A549 (cell line): ENCODE results near the gene RCAN2. TPM values are rescaled to one million over a fixed set of nuclear protein-coding genes. Genes with fewer than 3 reads are reported as not detected.

Experiments used
- ATAC-seq, 2 experiments: fragments of 200-7000 bp in 1 of 2; fragments of >200 bp in 1 of 2; cut with Nextera tagmentation in 1 of 2; cut with Tn5 transposase in 1 of 2; 3 replicates each; pipeline versions ENCODE4 v1.8.0 to v1.9.1; 2018 to 2020; ENCODE audit warnings: mild to moderate bottlenecking in 1 of 2, moderate library complexity in 1 of 2
- CTCF ChIA-PET: fragments of 300-600 bp; sonication (Branson Sonifier 250); formaldehyde crosslinking; extraction: SDS; loops from one replicate; lab custom pipeline; 2021; ENCODE audit warnings: antibody characterized with exemption, inconsistent platforms; lab: Yijun Ruan, JAX
- POLR2A ChIA-PET: fragments of 350-600 bp; formaldehyde crosslinking; extraction: SDS; loops from one replicate; lab custom pipeline; 2021; ENCODE audit warnings: antibody characterized with exemption, inconsistent platforms; lab: Yijun Ruan, JAX
- DNase-seq, 2 experiments: peaks; one replicate each; pipeline versions ENCODE4 v3.0.0 to v3.0.0-alpha.2; 2011 to 2016; ENCODE audit warnings: low read depth in 1 of 2, low spot score in 1 of 2
- FAIRE-seq: peaks from 2 replicates; lab custom pipeline; 2011; peaks lifted over from hg19 to GRCh38; lab: Jason Lieb, UNC
- H3K27ac ChIP-seq, 2 experiments: fragments of >200 bp; sonication (Bioruptor Twin); formaldehyde crosslinking; 3 replicates each; pipeline ENCODE4 v1.5.1; 2016 to 2017
- H3K4me1 ChIP-seq: fragments of >200 bp; sonication (Bioruptor Twin); formaldehyde crosslinking; 3 replicates; pipeline ENCODE4 v1.6.1; 2016
- H3K4me2 ChIP-seq: fragments of >200 bp; sonication (Bioruptor Twin); formaldehyde crosslinking; 3 replicates; pipeline ENCODE4 v1.6.1; 2016
- H3K4me3 ChIP-seq: fragments of >200 bp; sonication (Bioruptor Twin); formaldehyde crosslinking; 3 replicates; pipeline ENCODE4 v1.5.1; 2016
- H3K9me3 ChIP-seq: fragments of >200 bp; sonication (Bioruptor Twin); formaldehyde crosslinking; 3 replicates; pipeline ENCODE4 v1.6.1; 2016
- BCL3 ChIP-seq: fragments of >200 bp; sonication (Bioruptor Twin); formaldehyde crosslinking; IDR thresholded peaks from 3 replicates; pipeline ENCODE4 v1.6.1; 2016
- CBX8 ChIP-seq: fragments of 200-600 bp; sonication (generic); IDR thresholded peaks from 2 replicates; pipeline ENCODE4 v1.6.1; 2016
- CEBPB ChIP-seq, 2 experiments: fragments of >200 bp in 1 of 2; sonication (Bioruptor Twin) in 1 of 2; formaldehyde crosslinking in 1 of 2; IDR thresholded peaks; 2 replicates each; pipeline ENCODE4 v1.6.1; 2012 to 2016
- CHD2 ChIP-seq: fragments of 150-350 bp; IDR thresholded peaks from 2 replicates; pipeline ENCODE4 v1.6.1; 2014; ENCODE audit warnings: low read length; ENCODE audit not compliant: partially characterized antibody
- CHD4 ChIP-seq: fragments of 200-600 bp; sonication (generic); IDR thresholded peaks from 2 replicates; pipeline ENCODE4 v1.6.1; 2016; ENCODE audit warnings: antibody characterized with exemption, mild to moderate bottlenecking, borderline replicate concordance
- CTCF ChIP-seq: fragments of >200 bp; sonication (Bioruptor Twin); formaldehyde crosslinking; IDR thresholded peaks from 3 replicates; pipeline ENCODE4 v1.5.1; 2016
- EHMT2 ChIP-seq: fragments of 200-600 bp; sonication (generic); IDR thresholded peaks from 2 replicates; pipeline ENCODE4 v1.6.1; 2016; ENCODE audit warnings: antibody characterized with exemption, low read depth, mild to moderate bottlenecking, moderate library complexity
- ELK1 ChIP-seq: fragments of 150-350 bp; IDR thresholded peaks from 2 replicates; pipeline ENCODE4 v1.6.1; 2014; ENCODE audit warnings: low read depth, mild to moderate bottlenecking, low read length
- FOSB ChIP-seq: fragments of 250-450 bp; sonication (Bioruptor Pico); IDR thresholded peaks from 2 replicates; pipeline ENCODE4 v1.5.0; 2020; ENCODE audit warnings: mild to moderate bottlenecking, moderate library complexity
- FOSL2 ChIP-seq, 2 experiments: fragments of 450-650 bp in 1 of 2; fragments of >200 bp in 1 of 2; sonication (Bioruptor Twin) in 1 of 2; formaldehyde crosslinking; IDR thresholded peaks; 2 replicates each; pipeline versions ENCODE4 v1.5.0 to v1.6.1; 2016 to 2020; ENCODE audit warnings: mild to moderate bottlenecking in 1 of 2, moderate library complexity in 1 of 2
- GATA3 ChIP-seq: IDR thresholded peaks from 2 replicates; pipeline ENCODE4 v1.6.1; 2012; ENCODE audit warnings: borderline replicate concordance
- HEYL ChIP-seq: fragments of 250-450 bp; sonication (Bioruptor Pico); IDR thresholded peaks from 2 replicates; pipeline ENCODE4 v1.8.0; 2021; ENCODE audit warnings: mild to moderate bottlenecking, moderate library complexity
- HMGXB4 ChIP-seq: fragments of 250-450 bp; sonication (Bioruptor Pico); IDR thresholded peaks from 2 replicates; pipeline ENCODE4 v1.5.0; 2021; ENCODE audit warnings: mild to moderate bottlenecking, moderate library complexity, borderline replicate concordance
- HOXB5 ChIP-seq: fragments of 250-450 bp; sonication (Bioruptor Pico); IDR thresholded peaks from 2 replicates; pipeline ENCODE4 v1.5.0; 2020; ENCODE audit warnings: mild to moderate bottlenecking, moderate library complexity
- JUNB ChIP-seq: fragments of >200 bp; sonication (Bioruptor Twin); formaldehyde crosslinking; IDR thresholded peaks from 2 replicates; pipeline ENCODE4 v1.6.1; 2016
- KDM1A ChIP-seq: fragments of 200-600 bp; sonication (generic); IDR thresholded peaks from 2 replicates; pipeline ENCODE4 v1.6.1; 2016; ENCODE audit warnings: low read depth, mild to moderate bottlenecking
- KDM5A ChIP-seq: fragments of 200-600 bp; sonication (generic); IDR thresholded peaks from 2 replicates; pipeline ENCODE4 v1.6.1; 2016; ENCODE audit warnings: antibody characterized with exemption, mild to moderate bottlenecking
- NFE2L2 ChIP-seq: fragments of 150-350 bp; conservative IDR thresholded peaks from 2 replicates; pipeline ENCODE4 v1.6.1; 2014; ENCODE audit warnings: low read length
- NPAS2 ChIP-seq: fragments of 250-450 bp; sonication (Bioruptor Pico); IDR thresholded peaks from 2 replicates; pipeline ENCODE4 v1.8.0; 2022; ENCODE audit warnings: mild to moderate bottlenecking, moderate library complexity, borderline replicate concordance
- NR3C1 ChIP-seq: fragments of >200 bp; sonication (Bioruptor Twin); formaldehyde crosslinking; IDR thresholded peaks from 3 replicates; pipeline ENCODE4 v1.6.1; 2017
- PBX3 ChIP-seq: IDR thresholded peaks from 2 replicates; pipeline ENCODE4 v1.6.1; 2012
- PHF8 ChIP-seq: fragments of 200-600 bp; sonication (generic); IDR thresholded peaks from 2 replicates; pipeline ENCODE4 v1.6.1; 2016; ENCODE audit warnings: low read depth, mild to moderate bottlenecking, antibody characterized with exemption, moderate library complexity, borderline replicate concordance
- POLR2A ChIP-seq: IDR thresholded peaks from 2 replicates; pipeline ENCODE4 v1.6.1; 2012; ENCODE audit warnings: mild to moderate bottlenecking, low read length
- RAD21 ChIP-seq, 2 experiments: fragments of >200 bp in 1 of 2; sonication (Bioruptor Twin) in 1 of 2; formaldehyde crosslinking in 1 of 2; IDR thresholded peaks in 1 of 2; conservative IDR thresholded peaks in 1 of 2; 2 replicates in 1 of 2; 3 replicates in 1 of 2; pipeline ENCODE4 v1.6.1; 2012 to 2018; ENCODE audit warnings: inconsistent platforms in 1 of 2
- RFX5 ChIP-seq: fragments of 450-650 bp; IDR thresholded peaks from 2 replicates; pipeline ENCODE4 v1.7.1; 2014; ENCODE audit warnings: antibody characterized with exemption, mild to moderate bottlenecking, moderate library complexity
- SMC3 ChIP-seq: fragments of >200 bp; sonication (Bioruptor Twin); formaldehyde crosslinking; IDR thresholded peaks from 3 replicates; pipeline ENCODE4 v1.6.1; 2018; ENCODE audit warnings: inconsistent platforms
- ZFP36 ChIP-seq: fragments of 450-650 bp; IDR thresholded peaks from 2 replicates; pipeline ENCODE4 v1.6.1; 2014; ENCODE audit warnings: borderline replicate concordance; ENCODE audit not compliant: partially characterized antibody
- ZSCAN20 ChIP-seq: fragments of 250-450 bp; sonication (Bioruptor Pico); IDR thresholded peaks from 2 replicates; pipeline ENCODE4 v1.8.0; 2022; ENCODE audit warnings: mild to moderate bottlenecking, moderate library complexity
- WGBS: methylation state at CpG from one replicate; pipeline ENCODE4 v1.1.6; 2017; ENCODE audit errors: missing lambda C conversion rate; 5-methylcytosine and 5-hydroxymethylcytosine counted together
- polyA plus RNA-seq, 4 experiments: library from polyadenylated mRNA; depleted of rRNA in 3 of 4; stranded (reverse); fragments of >200 nt; fragmentation: RNase III in 1 of 4; extraction: RNeasy Plus Mini Kit Qiagen cat#74134 plus additional on column Dnase treatment in 1 of 4; gene quantifications; 2 replicates in 3 of 4; 3 replicates in 1 of 4; pipeline ENCODE4 v1.2.3, GENCODE V29; 2011 to 2017

Gene RCAN2
- polyA plus RNA-seq, 2 of the 4 experiments (the other 2 are of a cell fraction): not detected

DNA sequence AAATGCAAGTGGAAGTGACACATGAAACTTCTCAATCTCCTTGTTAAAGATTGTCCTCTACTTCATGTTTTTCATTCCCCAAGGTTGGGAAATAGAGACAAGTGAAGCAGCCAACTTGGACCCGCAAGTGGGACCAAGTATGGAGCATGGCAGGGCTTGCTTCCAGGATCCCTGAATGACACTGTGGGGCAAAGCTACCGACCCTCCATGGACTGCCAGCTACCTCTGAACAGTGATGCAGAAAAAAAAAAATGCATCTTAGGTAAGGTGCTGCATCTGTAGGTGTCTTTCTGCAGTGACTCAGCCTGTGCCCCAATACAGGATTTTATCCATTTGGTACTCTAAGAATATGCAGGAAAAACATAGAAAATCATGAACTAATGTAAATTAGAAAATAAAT lies 201.4 kb downstream of the RCAN2 start:
- TF ChIP-seq FOSB: no peak
- no peak for TF ChIP-seq FOSL2 (IDR thresholded peaks at IDR 0.05)
- no peak for TF ChIP-seq FOSL2 (CRISPR knock-in tag; IDR thresholded peaks at IDR 0.05)
- no peak for TF ChIP-seq HEYL (CRISPR knock-in tag)
- no peak for TF ChIP-seq CBX8
- no peak for TF ChIP-seq CHD2
- no peak for TF ChIP-seq SMC3
- TF ChIP-seq HOXB5: no peak
- TF ChIP-seq NR3C1: no peak
- TF ChIP-seq ZSCAN20 (CRISPR knock-in tag): no peak
- TF ChIP-seq CEBPB (IDR thresholded peaks at IDR 0.05): no peak
- no peak for TF ChIP-seq RFX5
- TF ChIP-seq GATA3: no peak
- no peak for TF ChIP-seq PHF8
- FAIRE-seq: no peak
- CTCF ChIA-PET: no interaction called here
- Histone ChIP-seq H3K4me2 (no peak overlapping the region), H3K27ac (no peak overlapping the region), H3K9me3 (no peaks in the 10 kb centered on the region), H3K4me3 (no peak overlapping the region), H3K4me1 (no peaks in the 10 kb centered on the region)
- WGBS: 5% methylated on average over 2 of the region's 2 CpGs
- POLR2A ChIA-PET: no interaction called here
- DNase-seq: no peak
- ATAC-seq: no peak

DNA sequence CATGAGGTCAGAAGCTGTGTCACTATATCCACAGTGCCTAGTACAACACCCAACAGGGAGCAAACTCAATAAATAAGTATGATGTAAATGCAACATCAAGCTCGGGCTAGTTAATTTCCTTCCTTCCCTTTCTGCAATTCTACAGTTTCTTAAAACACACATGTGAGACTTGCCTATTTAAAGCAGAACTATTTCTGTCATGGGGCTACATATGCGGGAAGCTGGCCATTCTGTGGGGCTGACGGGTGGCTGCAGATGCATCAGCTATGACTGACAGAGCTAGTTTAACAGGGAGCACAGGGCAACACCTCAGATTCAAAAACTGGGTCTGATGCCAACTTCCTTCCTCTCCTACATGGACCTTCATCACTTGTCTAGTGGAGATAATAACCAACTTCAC lies 202.4 kb downstream of the RCAN2 start:
- ChIA-PET POLR2A (no interaction called here), CTCF (no interaction called here)
- no peak for FAIRE-seq
- no peak for ATAC-seq
- no peak for DNase-seq
- Histone ChIP-seq H3K4me2 (no peak overlapping the region), H3K4me3 (no peak overlapping the region), H3K4me1 (no peaks in the 10 kb centered on the region), H3K27ac (no peak overlapping the region), H3K9me3 (no peaks in the 10 kb centered on the region)
- 40% methylated on average over 3 of the region's 3 CpGs for WGBS
- TF ChIP-seq POLR2A: no peak
- TF ChIP-seq EHMT2: no peak
- TF ChIP-seq HMGXB4 (CRISPR knock-in tag): no peak
- no peak for TF ChIP-seq CHD4
- TF ChIP-seq PBX3: no peak
- no peak for TF ChIP-seq ZFP36
- no peak for TF ChIP-seq GATA3
- TF ChIP-seq ZSCAN20 (CRISPR knock-in tag): no peak
- TF ChIP-seq RFX5: no peak
- TF ChIP-seq CEBPB (IDR thresholded peaks at IDR 0.05): no peak

DNA sequence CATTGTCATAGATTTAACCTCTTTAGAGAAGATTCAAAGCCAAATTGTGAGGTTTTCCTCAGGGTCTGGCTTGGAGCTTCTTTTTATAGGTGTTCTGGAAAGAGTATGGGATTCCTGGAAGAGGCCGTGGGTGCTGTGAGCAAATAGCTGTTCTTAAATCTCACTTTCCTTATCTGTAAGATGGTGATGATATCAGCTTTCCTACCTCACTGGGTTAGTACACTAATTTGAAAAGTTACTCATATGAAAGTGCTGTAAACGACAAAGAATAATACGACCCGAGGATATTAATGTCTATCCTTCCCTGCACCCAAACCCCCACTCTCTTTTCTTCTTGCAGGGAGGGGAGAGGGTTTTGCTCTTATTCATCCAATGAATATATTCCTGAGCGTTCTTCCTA lies 203.6 kb downstream of the RCAN2 start:
- no peak for FAIRE-seq
- WGBS: 3% methylated on average over 5 of the region's 5 CpGs
- no peak for ATAC-seq
- CTCF ChIA-PET: no interaction called here
- POLR2A ChIA-PET: no interaction called here
- no peak for DNase-seq
- H3K4me2 ChIP-seq: no peak overlapping the region
- H3K4me1 ChIP-seq: no peaks in the 10 kb centered on the region
- H3K4me3 ChIP-seq: no peak overlapping the region
- no peaks in the 10 kb centered on the region for H3K9me3 ChIP-seq
- H3K27ac ChIP-seq: no peak overlapping the region
- TF ChIP-seq NFE2L2 (no peak), JUNB (no peak), KDM1A (no peak), BCL3 (no peak), CTCF (no peak), GATA3 (no peak), RAD21 (conservative IDR thresholded peaks at IDR 0.05 in 1 of 2, IDR thresholded peaks at IDR 0.05 in 1 of 2) (no peak), NPAS2 (CRISPR knock-in tag) (no peak), HEYL (CRISPR knock-in tag) (no peak), ELK1 (no peak), ZSCAN20 (CRISPR knock-in tag) (no peak), PBX3 (no peak), KDM5A (no peak)
